A673 (cell line): Measurements from ENCODE around the gene ZNF322. TPM values are rescaled to one million over a fixed set of nuclear protein-coding genes. Genes with fewer than 3 reads are reported as not detected.

Source experiments
- BruUV-seq: library from RNA; stranded (reverse); fragments of 400-500 nt; replicated peaks from 2 replicates; lab custom pipeline; 2021; lab: Mats Ljungman, UMichigan
- CTCF ChIA-PET: fragments of 300-600 bp; sonication (Branson Sonifier 250); formaldehyde crosslinking; loops from one replicate; lab custom pipeline; 2022; ENCODE audit warnings: antibody characterized with exemption; lab: Charles Lee
- POLR2A ChIA-PET: fragments of 300-600 bp; sonication (Branson Sonifier 250); formaldehyde crosslinking; loops from one replicate; lab custom pipeline; 2022; ENCODE audit warnings: antibody characterized with exemption; ENCODE audit not compliant: low non-redundant PET; lab: Charles Lee
- DNase-seq: peaks from one replicate; pipeline ENCODE4 v3.0.0-alpha.2; 2015; ENCODE audit warnings: low spot score
- H3K27ac ChIP-seq: fragments of 200-600 bp; sonication (generic); 2 replicates; pipeline ENCODE4 v1.5.1; 2016; ENCODE audit warnings: mixed run types, low read depth, mild to moderate bottlenecking, mixed read lengths, antibody characterized with exemption, low read length; ENCODE audit not compliant: poor library complexity, severe bottlenecking
- H3K27me3 ChIP-seq: fragments of 200-600 bp; sonication (generic); replicated peaks from 2 replicates; pipeline ENCODE4 v1.6.1; 2017; ENCODE audit warnings: mixed run types, low read depth, mild to moderate bottlenecking, mixed read lengths, antibody characterized with exemption, low read length; ENCODE audit not compliant: insufficient read depth, poor library complexity
- H3K36me3 ChIP-seq: fragments of 200-600 bp; sonication (generic); 2 replicates; pipeline ENCODE4 v1.6.1; 2016; ENCODE audit warnings: mixed run types, mild to moderate bottlenecking, mixed read lengths, antibody characterized with exemption, low read length; ENCODE audit not compliant: insufficient read depth, poor library complexity, severe bottlenecking
- H3K4me1 ChIP-seq: fragments of 200-600 bp; sonication (generic); 2 replicates; pipeline ENCODE4 v1.6.1; 2017; ENCODE audit warnings: mixed run types, mild to moderate bottlenecking, mixed read lengths, antibody characterized with exemption, low read length; ENCODE audit not compliant: insufficient read depth, poor library complexity, severe bottlenecking
- H3K4me3 ChIP-seq: fragments of 200-600 bp; sonication (generic); 2 replicates; pipeline ENCODE4 v1.5.1; 2016; ENCODE audit warnings: low read depth, mixed run types, mild to moderate bottlenecking, mixed read lengths, low read length; ENCODE audit not compliant: poor library complexity, severe bottlenecking
- H3K9me3 ChIP-seq: fragments of 200-600 bp; sonication (generic); 2 replicates; pipeline ENCODE4 v1.6.1; 2016; ENCODE audit warnings: mixed run types, low read depth, mild to moderate bottlenecking, mixed read lengths, antibody characterized with exemption, low read length; ENCODE audit not compliant: poor library complexity, severe bottlenecking
- EZH2 ChIP-seq: fragments of 200-600 bp; sonication (generic); IDR thresholded peaks from 2 replicates; pipeline ENCODE4 v1.6.1; 2017; ENCODE audit warnings: borderline replicate concordance, low read depth, mild to moderate bottlenecking, mixed read lengths, antibody characterized with exemption, low read length; ENCODE audit not compliant: poor library complexity, severe bottlenecking
- intact Hi-C: fragments of 100-400 bp; cut with micrococcal nuclease; formaldehyde crosslinking; loops from one replicate; pipeline ENCODE4 v1.10.0; 2022; ENCODE audit not compliant: unreplicated experiment
- total RNA-seq: library from RNA; stranded (reverse); gene quantifications from 2 replicates; pipeline ENCODE4 v1.2.3, GENCODE V29; 2021
- TF ChIP-seq, protein P1 (sequence below): fragments of 300-800, 200-600 bp; sonication (generic); conservative IDR thresholded peaks from 2 replicates; pipeline ENCODE4 v1.5.1; 2017; ENCODE audit warnings: low read depth, mild to moderate bottlenecking, antibody characterized with exemption, low read length, moderate library complexity, mixed read lengths

Gene ZNF322
- total RNA-seq, 1 experiment from 2014 or later: 21.5 TPM

DNA sequence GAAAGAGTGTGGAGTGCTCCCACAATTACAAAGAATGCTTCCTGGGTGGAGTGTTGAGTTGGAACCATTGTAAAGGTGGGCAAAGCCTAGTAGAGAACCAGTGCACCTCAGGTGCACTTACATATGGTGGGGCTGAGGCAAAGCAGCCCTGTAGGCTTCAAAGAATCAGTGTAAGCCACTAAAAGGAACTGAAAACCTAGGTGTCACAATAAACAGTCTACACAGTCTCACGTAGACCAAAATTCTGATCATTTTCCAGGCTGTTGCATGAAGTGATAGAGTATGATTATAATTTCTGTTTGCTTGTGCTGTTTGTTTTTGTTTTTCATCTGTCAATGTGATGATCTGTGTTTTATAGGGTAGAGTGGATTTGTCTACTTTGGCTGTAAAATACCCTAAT lies 60.0 kb downstream of the ZNF322 start:
- ChIA-PET POLR2A (no interaction called here), CTCF (no interaction called here)
- TF ChIP-seq EZH2: no peak
- TF ChIP-seq, protein P1, sequence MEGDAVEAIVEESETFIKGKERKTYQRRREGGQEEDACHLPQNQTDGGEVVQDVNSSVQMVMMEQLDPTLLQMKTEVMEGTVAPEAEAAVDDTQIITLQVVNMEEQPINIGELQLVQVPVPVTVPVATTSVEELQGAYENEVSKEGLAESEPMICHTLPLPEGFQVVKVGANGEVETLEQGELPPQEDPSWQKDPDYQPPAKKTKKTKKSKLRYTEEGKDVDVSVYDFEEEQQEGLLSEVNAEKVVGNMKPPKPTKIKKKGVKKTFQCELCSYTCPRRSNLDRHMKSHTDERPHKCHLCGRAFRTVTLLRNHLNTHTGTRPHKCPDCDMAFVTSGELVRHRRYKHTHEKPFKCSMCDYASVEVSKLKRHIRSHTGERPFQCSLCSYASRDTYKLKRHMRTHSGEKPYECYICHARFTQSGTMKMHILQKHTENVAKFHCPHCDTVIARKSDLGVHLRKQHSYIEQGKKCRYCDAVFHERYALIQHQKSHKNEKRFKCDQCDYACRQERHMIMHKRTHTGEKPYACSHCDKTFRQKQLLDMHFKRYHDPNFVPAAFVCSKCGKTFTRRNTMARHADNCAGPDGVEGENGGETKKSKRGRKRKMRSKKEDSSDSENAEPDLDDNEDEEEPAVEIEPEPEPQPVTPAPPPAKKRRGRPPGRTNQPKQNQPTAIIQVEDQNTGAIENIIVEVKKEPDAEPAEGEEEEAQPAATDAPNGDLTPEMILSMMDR: no peak
- Histone ChIP-seq H3K9me3 (no peaks in the 10 kb centered on the region), H3K27me3 (no peaks in the 10 kb centered on the region), H3K4me1 (peaks cover 7% of the 10 kb centered on the region), H3K4me3 (no peak overlapping the region), H3K27ac (no peak overlapping the region), H3K36me3 (peaks cover 13% of the 10 kb centered on the region)
- BruUV-seq: no TSS peak
- DNase-seq: no peak
- intact Hi-C loops: no loop called here

- no peak overlapping the region for H3K4me3 ChIP-seq
- peaks cover 7% of the 10 kb centered on the region for H3K4me1 ChIP-seq
- peaks cover 13% of the 10 kb centered on the region for H3K36me3 ChIP-seq
- DNase-seq: no peak
- intact Hi-C loops: no loop called here
- no peak overlapping the region for H3K27ac ChIP-seq
- TF ChIP-seq, protein P1: no peak
- TF ChIP-seq EZH2: no peak
- ChIA-PET POLR2A (no interaction called here), CTCF (no interaction called here)
- no TSS peak for BruUV-seq
- no peaks in the 10 kb centered on the region for H3K9me3 ChIP-seq
- H3K27me3 ChIP-seq: no peaks in the 10 kb centered on the region
Measured at GRCh38 chr6:26599134-26599533, 60.4 kb downstream of the ZNF322 start.

- ChIA-PET CTCF (no interaction called here), POLR2A (no interaction called here)
- TF ChIP-seq, protein P1: no peak
- no peak for TF ChIP-seq EZH2
- intact Hi-C loops: no loop called here
- Histone ChIP-seq H3K9me3 (no peaks in the 10 kb centered on the region), H3K27ac (no peak overlapping the region), H3K27me3 (no peaks in the 10 kb centered on the region), H3K4me3 (no peak overlapping the region), H3K4me1 (peaks cover 7% of the 10 kb centered on the region), H3K36me3 (peaks cover 13% of the 10 kb centered on the region)
- no peak for DNase-seq
- BruUV-seq: no TSS peak
Measured at GRCh38 chr6:26598267-26598666, 61.3 kb downstream of the ZNF322 start.
